HEK293 (cell line): Measurements from ENCODE around the gene NIPSNAP2.

Source experiments
- CTCF ChIA-PET: fragments of 350-600 bp; formaldehyde crosslinking; extraction: SDS; loops from one replicate; lab custom pipeline; 2021; ENCODE audit warnings: antibody characterized with exemption; lab: Yijun Ruan, JAX
- POLR2A ChIA-PET: fragments of 300-600 bp; formaldehyde crosslinking; extraction: SDS; loops from one replicate; lab custom pipeline; 2020; ENCODE audit warnings: antibody characterized with exemption, inconsistent platforms; lab: Yijun Ruan, JAX
- H3K27ac ChIP-seq: fragments of 200-500 bp; sonication (Bioruptor generic); 2 replicates; pipeline ENCODE4 v1.5.1; 2014; ENCODE audit warnings: low read depth, low read length, control low read depth, inconsistent platforms; ENCODE audit errors: extremely low read depth
- H3K36me3 ChIP-seq, 2 experiments: fragments of 200-500 bp in 1 of 2; sonication (Bioruptor generic) in 1 of 2; 1 replicate in 1 of 2; 2 replicates in 1 of 2; pipeline ENCODE4 v1.5.1; 2014 to 2017; ENCODE audit warnings: inconsistent platforms in 2 of 2, low read length in 2 of 2; ENCODE audit not compliant: control insufficient read depth in 2 of 2, insufficient read depth in 1 of 2
- H3K4me1 ChIP-seq: fragments of 200-500 bp; sonication (Bioruptor generic); 2 replicates; pipeline ENCODE4 v1.5.1; 2014; ENCODE audit warnings: mild to moderate bottlenecking, low read length, inconsistent platforms; ENCODE audit not compliant: control insufficient read depth, insufficient read depth
- H3K4me3 ChIP-seq: 2 replicates; pipeline ENCODE4 v1.5.1; 2011; ENCODE audit warnings: low read depth, mild to moderate bottlenecking, control low read depth, low read length, moderate library complexity
- H3K9me3 ChIP-seq: fragments of 200-500 bp; sonication (Bioruptor generic); 2 replicates; pipeline ENCODE4 v1.5.1; 2014; ENCODE audit warnings: low read depth, low read length, inconsistent platforms; ENCODE audit not compliant: control insufficient read depth, insufficient read depth
- GLI2 ChIP-seq: fragments of 450-650 bp; formaldehyde crosslinking; IDR thresholded peaks from 2 replicates; pipeline ENCODE4; 2017; ENCODE audit warnings: missing biosample characterization, missing genetic modification characterization, low read depth, borderline replicate concordance
- KLF7 ChIP-seq: fragments of 450-650 bp; formaldehyde crosslinking; IDR thresholded peaks from 2 replicates; pipeline ENCODE4 v1.5.1; 2016; ENCODE audit warnings: missing biosample characterization, missing genetic modification characterization, borderline replicate concordance
- SCRT2 ChIP-seq: fragments of 450-650 bp; formaldehyde crosslinking; IDR thresholded peaks from 2 replicates; pipeline ENCODE4 v1.5.1; 2016; ENCODE audit warnings: missing biosample characterization, missing genetic modification characterization
- TRIM28 ChIP-seq: IDR thresholded peaks from 2 replicates; pipeline ENCODE4 v1.6.1; 2011; ENCODE audit warnings: low read length, control low read depth, borderline replicate concordance
- ZBTB20 ChIP-seq: fragments of 450-650 bp; formaldehyde crosslinking; IDR thresholded peaks from 2 replicates; pipeline ENCODE4 v1.5.1; 2016; ENCODE audit warnings: missing biosample characterization, missing genetic modification characterization
- ZBTB7A ChIP-seq: fragments of 450-650 bp; formaldehyde crosslinking; IDR thresholded peaks from 2 replicates; pipeline ENCODE4 v1.5.1; 2016; ENCODE audit warnings: low read depth, missing biosample characterization, missing genetic modification characterization
- ZNF132 ChIP-seq: fragments of 450-650 bp; formaldehyde crosslinking; IDR thresholded peaks from 2 replicates; pipeline ENCODE4 v1.5.1; 2017; ENCODE audit warnings: missing biosample characterization, missing genetic modification characterization, borderline replicate concordance
- ZNF138 ChIP-seq: fragments of 450-650 bp; formaldehyde crosslinking; IDR thresholded peaks from 2 replicates; pipeline ENCODE4 v1.5.1; 2016; ENCODE audit warnings: missing biosample characterization, missing genetic modification characterization, borderline replicate concordance
- ZNF202 ChIP-seq: fragments of 450-650 bp; formaldehyde crosslinking; IDR thresholded peaks from 2 replicates; pipeline ENCODE4 v1.5.1; 2016; ENCODE audit warnings: missing biosample characterization, missing genetic modification characterization, borderline replicate concordance
- ZNF239 ChIP-seq: fragments of 450-650 bp; formaldehyde crosslinking; IDR thresholded peaks from 2 replicates; pipeline ENCODE4 v1.5.1; 2016; ENCODE audit warnings: missing biosample characterization, missing genetic modification characterization
- ZNF24 ChIP-seq: fragments of 450-650 bp; formaldehyde crosslinking; IDR thresholded peaks from 2 replicates; pipeline ENCODE4 v1.5.1; 2016; ENCODE audit warnings: missing biosample characterization, missing genetic modification characterization
- ZNF335 ChIP-seq: fragments of 450-650 bp; formaldehyde crosslinking; conservative IDR thresholded peaks from 2 replicates; pipeline ENCODE4 v1.5.1; 2016; ENCODE audit warnings: missing biosample characterization, missing genetic modification characterization
- ZNF423 ChIP-seq: fragments of 450-650 bp; formaldehyde crosslinking; IDR thresholded peaks from 2 replicates; pipeline ENCODE4 v1.5.1; 2016; ENCODE audit warnings: missing biosample characterization, missing genetic modification characterization
- ZNF48 ChIP-seq: fragments of 450-650 bp; formaldehyde crosslinking; IDR thresholded peaks from 2 replicates; pipeline ENCODE4 v1.5.1; 2016; ENCODE audit warnings: missing biosample characterization, missing genetic modification characterization
- ZNF548 ChIP-seq: fragments of 450-650 bp; formaldehyde crosslinking; IDR thresholded peaks from 2 replicates; pipeline ENCODE4 v1.5.1; 2016; ENCODE audit warnings: missing biosample characterization, missing genetic modification characterization
- ZNF558 ChIP-seq: fragments of 450-650 bp; formaldehyde crosslinking; IDR thresholded peaks from 2 replicates; pipeline ENCODE4 v1.5.1; 2016; ENCODE audit warnings: missing biosample characterization, missing genetic modification characterization
- ZNF560 ChIP-seq: fragments of 450-650 bp; formaldehyde crosslinking; IDR thresholded peaks from 2 replicates; pipeline ENCODE4 v1.5.1; 2017; ENCODE audit warnings: missing biosample characterization, missing genetic modification characterization, borderline replicate concordance
- ZNF677 ChIP-seq: fragments of 450-650 bp; IDR thresholded peaks from 2 replicates; pipeline ENCODE4 v1.5.0; 2018; ENCODE audit warnings: missing biosample characterization, mild to moderate bottlenecking, missing genetic modification characterization, moderate library complexity
- ZNF830 ChIP-seq: fragments of 450-650 bp; IDR thresholded peaks from 2 replicates; pipeline ENCODE4 v1.5.0; 2018; ENCODE audit warnings: missing biosample characterization, missing genetic modification characterization, low read depth, mild to moderate bottlenecking, moderate library complexity
- TF ChIP-seq, protein P1 (sequence below): fragments of 450-650 bp; formaldehyde crosslinking; IDR thresholded peaks from 2 replicates; pipeline ENCODE4 v1.5.1; 2016; ENCODE audit warnings: missing biosample characterization, missing genetic modification characterization
- TF ChIP-seq, protein P2 (sequence below): fragments of 450-650 bp; formaldehyde crosslinking; IDR thresholded peaks from 2 replicates; pipeline ENCODE4 v1.5.1; 2016; ENCODE audit warnings: missing biosample characterization, missing genetic modification characterization
- TF ChIP-seq, protein P3 (sequence below): fragments of 450-650 bp; formaldehyde crosslinking; IDR thresholded peaks from 2 replicates; pipeline ENCODE4 v1.5.1; 2016; ENCODE audit warnings: missing biosample characterization, missing genetic modification characterization

Gene NIPSNAP2

DNA sequence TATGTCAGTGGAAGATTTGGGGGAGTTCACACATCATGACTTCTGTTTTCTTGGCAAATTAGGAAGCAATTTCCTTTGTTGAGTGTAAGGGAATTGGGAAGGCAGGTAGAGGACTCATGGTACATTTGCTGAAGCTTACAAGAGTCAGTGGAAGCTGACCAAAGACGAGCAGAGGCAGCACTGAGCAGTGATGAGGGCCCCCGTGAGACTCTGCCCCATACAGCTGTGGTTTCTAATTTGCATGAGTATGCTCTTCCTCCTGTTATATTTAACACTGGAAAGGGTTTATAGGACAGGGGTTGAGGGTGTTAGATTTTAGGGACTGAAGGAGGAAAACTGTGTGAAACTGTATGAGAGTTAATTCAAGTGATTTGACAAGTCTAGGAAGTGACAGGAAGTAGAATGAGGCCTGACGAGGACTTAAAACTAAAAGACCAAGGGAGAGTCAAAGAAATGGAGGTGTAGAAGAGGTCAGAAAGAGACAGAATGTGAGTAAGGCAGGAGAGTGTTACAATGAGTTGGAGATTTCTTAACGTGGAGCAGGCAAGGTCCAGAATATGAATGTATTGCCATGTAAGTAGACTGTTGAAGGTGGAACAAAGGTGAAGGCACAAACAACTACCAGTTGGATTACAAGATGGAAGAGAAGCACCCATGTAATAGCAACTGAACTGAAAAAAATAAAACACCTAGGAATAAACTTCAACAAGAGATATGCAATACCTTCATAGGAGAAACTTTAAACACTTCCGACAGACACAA, 36.2 kb upstream of the NIPSNAP2 start:
- no peaks in the 10 kb centered on the region for H3K9me3 ChIP-seq
- ChIA-PET CTCF (no interaction called here), POLR2A (no interaction called here)
- no peak overlapping the region for H3K4me3 ChIP-seq
- H3K4me1 ChIP-seq: no peaks in the 10 kb centered on the region
- H3K36me3 ChIP-seq: peaks cover 5 to 9% of the 10 kb centered on the region in 2 experiments
- no peak overlapping the region for H3K27ac ChIP-seq
- TF ChIP-seq ZNF423 (tag by site-specific recombination) (no peak), KLF7 (tag by site-specific recombination) (no peak), ZNF138 (tag by site-specific recombination) (no peak), ZNF132 (tag by site-specific recombination) (no peak), SCRT2 (no peak), ZNF677 (no peak), ZNF48 (tag by site-specific recombination) (no peak), TRIM28 (no peak), ZNF560 (no peak), ZNF558 (tag by site-specific recombination) (no peak), ZNF202 (no peak), ZBTB20 (no peak), ZBTB7A (tag by site-specific recombination) (no peak), ZNF335 (tag by site-specific recombination) (no peak), GLI2 (tag by site-specific recombination) (no peak), ZNF830 (tag by site-specific recombination) (no peak)
- TF ChIP-seq, protein P1, sequence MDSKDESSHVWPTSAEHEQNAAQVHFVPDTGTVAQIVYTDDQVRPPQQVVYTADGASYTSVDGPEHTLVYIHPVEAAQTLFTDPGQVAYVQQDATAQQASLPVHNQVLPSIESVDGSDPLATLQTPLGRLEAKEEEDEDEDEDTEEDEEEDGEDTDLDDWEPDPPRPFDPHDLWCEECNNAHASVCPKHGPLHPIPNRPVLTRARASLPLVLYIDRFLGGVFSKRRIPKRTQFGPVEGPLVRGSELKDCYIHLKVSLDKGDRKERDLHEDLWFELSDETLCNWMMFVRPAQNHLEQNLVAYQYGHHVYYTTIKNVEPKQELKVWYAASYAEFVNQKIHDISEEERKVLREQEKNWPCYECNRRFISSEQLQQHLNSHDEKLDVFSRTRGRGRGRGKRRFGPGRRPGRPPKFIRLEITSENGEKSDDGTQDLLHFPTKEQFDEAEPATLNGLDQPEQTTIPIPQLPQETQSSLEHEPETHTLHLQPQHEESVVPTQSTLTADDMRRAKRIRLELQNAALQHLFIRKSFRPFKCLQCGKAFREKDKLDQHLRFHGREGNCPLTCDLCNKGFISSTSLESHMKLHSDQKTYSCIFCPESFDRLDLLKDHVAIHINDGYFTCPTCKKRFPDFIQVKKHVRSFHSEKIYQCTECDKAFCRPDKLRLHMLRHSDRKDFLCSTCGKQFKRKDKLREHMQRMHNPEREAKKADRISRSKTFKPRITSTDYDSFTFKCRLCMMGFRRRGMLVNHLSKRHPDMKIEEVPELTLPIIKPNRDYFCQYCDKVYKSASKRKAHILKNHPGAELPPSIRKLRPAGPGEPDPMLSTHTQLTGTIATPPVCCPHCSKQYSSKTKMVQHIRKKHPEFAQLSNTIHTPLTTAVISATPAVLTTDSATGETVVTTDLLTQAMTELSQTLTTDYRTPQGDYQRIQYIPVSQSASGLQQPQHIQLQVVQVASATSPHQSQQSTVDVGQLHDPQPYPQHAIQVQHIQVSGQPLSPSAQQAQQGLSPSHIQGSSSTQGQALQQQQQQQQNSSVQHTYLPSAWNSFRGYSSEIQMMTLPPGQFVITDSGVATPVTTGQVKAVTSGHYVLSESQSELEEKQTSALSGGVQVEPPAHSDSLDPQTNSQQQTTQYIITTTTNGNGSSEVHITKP (tag by site-specific recombination): no peak
- TF ChIP-seq, protein P2, sequence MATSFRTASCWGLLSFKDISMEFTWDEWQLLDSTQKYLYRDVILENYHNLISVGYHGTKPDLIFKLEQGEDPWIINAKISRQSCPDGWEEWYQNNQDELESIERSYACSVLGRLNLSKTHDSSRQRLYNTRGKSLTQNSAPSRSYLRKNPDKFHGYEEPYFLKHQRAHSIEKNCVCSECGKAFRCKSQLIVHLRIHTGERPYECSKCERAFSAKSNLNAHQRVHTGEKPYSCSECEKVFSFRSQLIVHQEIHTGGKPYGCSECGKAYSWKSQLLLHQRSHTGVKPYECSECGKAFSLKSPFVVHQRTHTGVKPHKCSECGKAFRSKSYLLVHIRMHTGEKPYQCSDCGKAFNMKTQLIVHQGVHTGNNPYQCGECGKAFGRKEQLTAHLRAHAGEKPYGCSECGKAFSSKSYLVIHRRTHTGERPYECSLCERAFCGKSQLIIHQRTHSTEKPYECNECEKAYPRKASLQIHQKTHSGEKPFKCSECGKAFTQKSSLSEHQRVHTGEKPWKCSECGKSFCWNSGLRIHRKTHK: no peak

DNA sequence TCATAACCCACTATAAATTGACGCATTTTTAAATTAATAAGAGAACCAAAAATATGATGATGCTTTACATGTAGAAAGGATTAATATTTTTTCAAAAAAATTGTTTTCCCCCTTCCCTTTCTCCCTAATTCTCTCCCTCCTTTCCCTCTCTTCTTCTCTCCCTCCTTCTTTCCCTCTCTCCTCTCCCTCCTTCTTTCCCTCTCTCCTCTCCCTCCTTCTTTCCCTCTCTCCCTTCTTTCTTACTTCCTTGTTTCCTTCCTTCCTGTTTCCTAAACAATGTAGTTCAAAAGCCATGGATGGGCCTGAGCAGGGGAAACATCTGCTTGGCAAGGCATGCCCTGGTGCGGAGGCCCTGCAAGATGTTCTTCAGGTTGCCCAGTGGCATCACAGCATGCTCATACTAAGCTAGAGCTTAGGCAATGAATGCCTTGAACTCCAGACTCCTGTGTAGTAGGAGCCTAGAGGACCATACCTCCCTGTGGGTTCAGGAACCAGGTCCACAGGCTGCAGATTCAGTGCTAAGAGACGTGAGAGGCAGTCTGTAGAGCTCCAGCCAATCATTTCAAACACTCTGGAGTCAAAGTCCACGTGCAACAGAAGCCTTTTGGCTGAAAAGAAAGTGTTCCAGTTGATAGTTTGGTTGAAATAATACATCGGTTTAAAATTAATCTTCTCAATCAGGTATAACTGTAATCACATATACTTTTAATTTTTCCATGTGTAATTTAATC, 32.8 kb upstream of the NIPSNAP2 start:
- Histone ChIP-seq H3K4me3 (no peak overlapping the region), H3K4me1 (no peaks in the 10 kb centered on the region), H3K9me3 (no peaks in the 10 kb centered on the region), H3K27ac (no peak overlapping the region), H3K36me3 (0 out of 3 replicates have a peak, but pooled peaks cover 0 to 4% of the 10 kb centered on the region in 2 experiments)
- TF ChIP-seq ZNF239 (tag by site-specific recombination) (no peak), ZNF548 (tag by site-specific recombination) (no peak), ZNF24 (tag by site-specific recombination) (no peak)
- TF ChIP-seq, protein P3, sequence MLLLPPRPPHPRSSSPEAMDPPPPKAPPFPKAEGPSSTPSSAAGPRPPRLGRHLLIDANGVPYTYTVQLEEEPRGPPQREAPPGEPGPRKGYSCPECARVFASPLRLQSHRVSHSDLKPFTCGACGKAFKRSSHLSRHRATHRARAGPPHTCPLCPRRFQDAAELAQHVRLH (tag by site-specific recombination): no peak
- ChIA-PET CTCF (no interaction called here), POLR2A (no interaction called here)
